Measurements from ENCODE around the gene INPP1. TPM values are rescaled to one million over a fixed set of nuclear protein-coding genes. Genes with fewer than 3 reads are reported as not detected.

The INPP1 gene
- total RNA-seq, 1 donor from 2014 or later = 11.3 TPM

- H3K4me3 ChIP-seq (ENCODE audit: insufficient read depth, low read depth, low read length) = no peak overlapping the region
- DNase-seq (ENCODE audit: low read depth) = no peak
- no peak overlapping the region for H3K27ac ChIP-seq (ENCODE audit: low read depth, low read length)
- Mint-ChIP-seq H3K4me1 (ENCODE audit: low read depth, unreplicated experiment) (peaks cover 2% of the 10 kb centered on the region), H3K27me3 (ENCODE audit: low read depth, unreplicated experiment) (no peaks in the 10 kb centered on the region), H3K9me3 (ENCODE audit: unreplicated experiment) (peaks cover 4% of the 10 kb centered on the region), H3K27ac (ENCODE audit: unreplicated experiment) (no peak overlapping the region), H3K36me3 (ENCODE audit: low read depth, unreplicated experiment) (peaks cover 17% of the 10 kb centered on the region), H3K4me3 (ENCODE audit: unreplicated experiment) (no peak overlapping the region)
- TF ChIP-seq CTCF (IDR thresholded peaks at IDR 0.05; ENCODE audit: insufficient read depth, low read depth, low read length) (no peak), EZH2 (IDR thresholded peaks at IDR 0.05; ENCODE audit: insufficient read depth, low read length) (no peak)
- H2AFZ ChIP-seq (ENCODE audit: low read depth, low read length) = no peak overlapping the region
- no peak overlapping the region for H3K4me2 ChIP-seq (ENCODE audit: low read length)
- H3K36me3 ChIP-seq (ENCODE audit: insufficient read depth, low read length) = peaks cover 3% of the 10 kb centered on the region
- H4K20me1 ChIP-seq (ENCODE audit: insufficient read depth, low read length) = no peaks in the 10 kb centered on the region
- no peaks in the 10 kb centered on the region for H3K27me3 ChIP-seq (ENCODE audit: insufficient read depth, low read length)
- peaks cover 8% of the 10 kb centered on the region for H3K79me2 ChIP-seq (ENCODE audit: insufficient read depth, low read length)
- no peak for FAIRE-seq
- no peaks in the 10 kb centered on the region for H3K9me3 ChIP-seq (ENCODE audit: insufficient read depth, low read depth, low read length)
- no peak overlapping the region for H3K9ac ChIP-seq (ENCODE audit: low read length)
- H3K4me1 ChIP-seq (ENCODE audit: insufficient read depth, low read length) = no peaks in the 10 kb centered on the region
Measured at GRCh38 chr2:190302052-190302451, 41.3 kb upstream of the INPP1 start.

- peak; percentile 28 for DNase-seq (ENCODE audit: low read depth)
- peaks cover 2% of the 10 kb centered on the region for H3K9me3 Mint-ChIP-seq (ENCODE audit: unreplicated experiment)
- H3K27me3 Mint-ChIP-seq (ENCODE audit: low read depth, unreplicated experiment) = no peaks in the 10 kb centered on the region
- FAIRE-seq = peak; percentile 52
- no peak overlapping the region for H3K27ac Mint-ChIP-seq (ENCODE audit: unreplicated experiment)
- no peaks in the 10 kb centered on the region for H4K20me1 ChIP-seq (ENCODE audit: insufficient read depth, low read length)
- no peak overlapping the region for H2AFZ ChIP-seq (ENCODE audit: low read depth, low read length)
- H3K79me2 ChIP-seq (ENCODE audit: insufficient read depth, low read length) = peaks cover 8% of the 10 kb centered on the region
- H3K27ac ChIP-seq (ENCODE audit: low read depth, low read length) = no peak overlapping the region
- H3K36me3 ChIP-seq (ENCODE audit: insufficient read depth, low read length) = peaks cover 6% of the 10 kb centered on the region
- H3K4me3 Mint-ChIP-seq (ENCODE audit: unreplicated experiment) = no peak overlapping the region
- no peaks in the 10 kb centered on the region for H3K9me3 ChIP-seq (ENCODE audit: insufficient read depth, low read depth, low read length)
- no peak overlapping the region for H3K4me3 ChIP-seq (ENCODE audit: insufficient read depth, low read depth, low read length)
- no peaks in the 10 kb centered on the region for H3K27me3 ChIP-seq (ENCODE audit: insufficient read depth, low read length)
- no peak overlapping the region for H3K9ac ChIP-seq (ENCODE audit: low read length)
- no peaks in the 10 kb centered on the region for H3K4me1 ChIP-seq (ENCODE audit: insufficient read depth, low read length)
- peaks cover 11% of the 10 kb centered on the region for H3K36me3 Mint-ChIP-seq (ENCODE audit: low read depth, unreplicated experiment)
- H3K4me1 Mint-ChIP-seq (ENCODE audit: low read depth, unreplicated experiment) = peaks cover 2% of the 10 kb centered on the region
- no peak overlapping the region for H3K4me2 ChIP-seq (ENCODE audit: low read length)
- no peak for TF ChIP-seq CTCF (IDR thresholded peaks at IDR 0.05; ENCODE audit: insufficient read depth, low read depth, low read length)
- TF ChIP-seq EZH2 (IDR thresholded peaks at IDR 0.05; ENCODE audit: insufficient read depth, low read length) = no peak
Measured at GRCh38 chr2:190303647-190304046, 39.7 kb upstream of the INPP1 start.

- no peak for DNase-seq (ENCODE audit: low read depth)
- peaks cover 10% of the 10 kb centered on the region for H3K36me3 Mint-ChIP-seq (ENCODE audit: low read depth, unreplicated experiment)
- no peak overlapping the region for H3K4me2 ChIP-seq (ENCODE audit: low read length)
- no peaks in the 10 kb centered on the region for H3K4me1 ChIP-seq (ENCODE audit: insufficient read depth, low read length)
- H3K4me3 ChIP-seq (ENCODE audit: insufficient read depth, low read depth, low read length) = no peak overlapping the region
- H3K27ac Mint-ChIP-seq (ENCODE audit: unreplicated experiment) = no peak overlapping the region
- no peak overlapping the region for H3K4me3 Mint-ChIP-seq (ENCODE audit: unreplicated experiment)
- H2AFZ ChIP-seq (ENCODE audit: low read depth, low read length) = no peak overlapping the region
- no peak for TF ChIP-seq EZH2 (IDR thresholded peaks at IDR 0.05; ENCODE audit: insufficient read depth, low read length)
- no peak for TF ChIP-seq CTCF (IDR thresholded peaks at IDR 0.05; ENCODE audit: insufficient read depth, low read depth, low read length)
- H3K27me3 ChIP-seq (ENCODE audit: insufficient read depth, low read length) = no peaks in the 10 kb centered on the region
- peaks cover 2% of the 10 kb centered on the region for H3K4me1 Mint-ChIP-seq (ENCODE audit: low read depth, unreplicated experiment)
- H3K36me3 ChIP-seq (ENCODE audit: insufficient read depth, low read length) = peaks cover 6% of the 10 kb centered on the region
- no peak for FAIRE-seq
- no peak overlapping the region for H3K9ac ChIP-seq (ENCODE audit: low read length)
- no peaks in the 10 kb centered on the region for H3K9me3 ChIP-seq (ENCODE audit: insufficient read depth, low read depth, low read length)
- H3K27ac ChIP-seq (ENCODE audit: low read depth, low read length) = no peak overlapping the region
- peaks cover 2% of the 10 kb centered on the region for H3K9me3 Mint-ChIP-seq (ENCODE audit: unreplicated experiment)
- H3K79me2 ChIP-seq (ENCODE audit: insufficient read depth, low read length) = peaks cover 8% of the 10 kb centered on the region
- no peaks in the 10 kb centered on the region for H4K20me1 ChIP-seq (ENCODE audit: insufficient read depth, low read length)
- no peaks in the 10 kb centered on the region for H3K27me3 Mint-ChIP-seq (ENCODE audit: low read depth, unreplicated experiment)
Measured at GRCh38 chr2:190304404-190304803, 39.0 kb upstream of the INPP1 start.
